ENCODE results near the gene PXDN. TPM values are rescaled to one million over a fixed set of nuclear protein-coding genes. Genes with fewer than 3 reads are reported as not detected.
"Not testable (repeated sequence)": the region's sequence is repeated elsewhere in the genome, so short reads cannot be mapped to it uniquely, and the experiment has no call there.

PXDN gene
- total and polyA plus RNA-seq, 7 donors: 4.1 to 15.4 (median 9.4) TPM

- Histone ChIP-seq H3K9me3 (no peaks in the 10 kb centered on the region), H3K4me1 (no peaks in the 10 kb centered on the region), H3K4me3 (no peak overlapping the region), H3K36me3 (ENCODE audit: insufficient read depth in 1 of 2, low read depth in 1 of 2) (no peaks in the 10 kb centered on the region), H3K27me3 (ENCODE audit: insufficient read depth in 3 of 3, low read length in 2 of 3) (peaks cover 0 to 3% (median 2%) of the 10 kb centered on the region in 3 donors), H3K27ac (no peak overlapping the region)
- intact Hi-C loops (cut with DNase I): no loop called here
- no peak for ATAC-seq
- 89 to 97% (median 90%) methylated on average over 9 to 13 of the region's 13 CpGs for WGBS, 3 donors
- no peak for DNase-seq
- TF ChIP-seq, protein P1, sequence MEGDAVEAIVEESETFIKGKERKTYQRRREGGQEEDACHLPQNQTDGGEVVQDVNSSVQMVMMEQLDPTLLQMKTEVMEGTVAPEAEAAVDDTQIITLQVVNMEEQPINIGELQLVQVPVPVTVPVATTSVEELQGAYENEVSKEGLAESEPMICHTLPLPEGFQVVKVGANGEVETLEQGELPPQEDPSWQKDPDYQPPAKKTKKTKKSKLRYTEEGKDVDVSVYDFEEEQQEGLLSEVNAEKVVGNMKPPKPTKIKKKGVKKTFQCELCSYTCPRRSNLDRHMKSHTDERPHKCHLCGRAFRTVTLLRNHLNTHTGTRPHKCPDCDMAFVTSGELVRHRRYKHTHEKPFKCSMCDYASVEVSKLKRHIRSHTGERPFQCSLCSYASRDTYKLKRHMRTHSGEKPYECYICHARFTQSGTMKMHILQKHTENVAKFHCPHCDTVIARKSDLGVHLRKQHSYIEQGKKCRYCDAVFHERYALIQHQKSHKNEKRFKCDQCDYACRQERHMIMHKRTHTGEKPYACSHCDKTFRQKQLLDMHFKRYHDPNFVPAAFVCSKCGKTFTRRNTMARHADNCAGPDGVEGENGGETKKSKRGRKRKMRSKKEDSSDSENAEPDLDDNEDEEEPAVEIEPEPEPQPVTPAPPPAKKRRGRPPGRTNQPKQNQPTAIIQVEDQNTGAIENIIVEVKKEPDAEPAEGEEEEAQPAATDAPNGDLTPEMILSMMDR (IDR thresholded peaks at IDR 0.05): no peak
Observed at GRCh38 chr2:1759611-1759930, 15.3 kb upstream of the PXDN start.

DNA sequence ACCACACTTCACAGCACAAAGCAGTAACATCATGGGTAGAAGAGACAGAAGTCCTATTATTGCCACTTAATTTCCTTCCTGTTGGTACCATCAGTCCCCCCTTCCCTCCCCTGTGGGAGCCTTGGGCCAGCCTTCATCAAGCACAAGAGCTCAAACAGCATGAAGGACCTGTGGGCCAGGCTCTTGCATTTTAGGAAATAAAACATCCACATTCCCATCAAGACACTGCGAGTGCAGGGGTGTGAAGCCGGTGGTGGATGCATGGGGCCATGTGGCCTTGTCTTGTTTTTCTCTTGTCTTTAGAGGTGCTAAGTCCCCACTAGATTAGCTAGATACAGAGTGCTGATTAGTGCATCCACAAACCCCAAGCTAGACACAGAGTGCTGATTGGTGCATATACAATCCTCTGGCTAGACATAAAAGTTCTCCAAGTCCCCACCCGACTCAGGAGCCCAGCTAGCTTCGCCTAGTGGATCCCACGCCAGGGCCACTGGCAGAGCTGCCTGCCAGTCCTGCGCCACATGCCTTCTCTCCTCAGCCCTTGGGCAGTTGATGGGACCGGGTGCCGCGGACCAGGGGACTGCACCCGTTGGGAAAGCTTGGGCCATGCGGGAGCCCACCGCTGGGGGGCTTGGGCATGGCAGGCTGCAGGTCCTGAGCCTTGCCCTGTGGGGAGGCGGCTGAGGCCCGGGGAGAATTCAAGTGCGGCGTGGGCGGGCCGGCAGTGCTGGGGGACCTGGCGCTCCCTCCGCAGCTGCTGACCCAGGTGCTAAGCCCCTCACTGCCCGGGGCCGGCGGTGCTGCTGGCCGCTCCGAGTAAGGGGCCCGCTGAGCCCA is 14.7 kb upstream of the PXDN start:
- H3K9me3 ChIP-seq: no peaks in the 10 kb centered on the region
- 96 to 97% (median 96%) methylated on average over 21 to 26 of the region's 26 CpGs for WGBS, 3 donors
- H3K27ac ChIP-seq: no peak overlapping the region
- ATAC-seq (no peak), DNase-seq (no peak)
- H3K4me1 ChIP-seq: no peaks in the 10 kb centered on the region
- no peaks in the 10 kb centered on the region for H3K36me3 ChIP-seq (ENCODE audit: insufficient read depth in 1 of 2, low read depth in 1 of 2)
- intact Hi-C loops (cut with DNase I): no loop called here
- TF ChIP-seq, protein P1 (IDR thresholded peaks at IDR 0.05): no peak
- peaks cover 0 to 8% (median 2%) of the 10 kb centered on the region in 3 donors for H3K27me3 ChIP-seq (ENCODE audit: insufficient read depth in 3 of 3, low read length in 2 of 3)
- H3K4me3 ChIP-seq: no peak overlapping the region

- TF ChIP-seq, protein P1 (IDR thresholded peaks at IDR 0.05): no peak
- 86 to 89% (median 88%) methylated on average over 5 of the region's 5 CpGs for WGBS, 3 donors
- ATAC-seq: no peak
- no peak overlapping the region for H3K27ac ChIP-seq
- H3K4me1 ChIP-seq: no peaks in the 10 kb centered on the region
- no peak for DNase-seq
- peaks cover 0 to 8% (median 2%) of the 10 kb centered on the region in 3 donors for H3K27me3 ChIP-seq (ENCODE audit: insufficient read depth in 3 of 3, low read length in 2 of 3)
- H3K9me3 ChIP-seq: no peaks in the 10 kb centered on the region
- intact Hi-C loops (cut with DNase I): no loop called here
- no peaks in the 10 kb centered on the region for H3K36me3 ChIP-seq (ENCODE audit: insufficient read depth in 1 of 2, low read depth in 1 of 2)
- no peak overlapping the region for H3K4me3 ChIP-seq
Observed at GRCh38 chr2:1758171-1758570, 13.9 kb upstream of the PXDN start.

DNA sequence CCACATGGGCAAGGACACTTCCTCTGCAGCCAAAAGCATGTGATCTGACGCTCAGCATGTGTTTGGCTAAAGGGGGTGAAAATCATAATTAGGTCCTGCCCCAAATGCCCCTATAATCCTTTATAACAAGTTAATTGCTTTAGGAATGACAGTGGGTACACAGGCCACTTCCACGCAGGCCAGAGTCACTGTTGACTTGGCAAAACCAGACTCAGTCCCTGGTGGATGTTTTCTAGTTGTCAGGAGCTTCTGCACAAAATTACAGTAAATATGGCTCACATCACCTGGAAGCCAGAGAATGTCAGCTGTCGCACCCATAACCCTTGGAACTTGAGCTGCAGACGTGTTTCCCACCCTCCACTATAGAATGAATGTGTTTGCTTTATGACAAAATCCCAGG is 13.3 kb upstream of the PXDN start:
- Histone ChIP-seq H3K27me3 (ENCODE audit: insufficient read depth in 3 of 3, low read length in 2 of 3) (peaks cover 0 to 8% (median 2%) of the 10 kb centered on the region in 3 donors), H3K9me3 (no peaks in the 10 kb centered on the region), H3K36me3 (ENCODE audit: insufficient read depth in 1 of 2, low read depth in 1 of 2) (no peaks in the 10 kb centered on the region), H3K4me3 (no peak overlapping the region), H3K27ac (no peak overlapping the region), H3K4me1 (no peaks in the 10 kb centered on the region)
- TF ChIP-seq, protein P1 (IDR thresholded peaks at IDR 0.05): no peak
- ATAC-seq: no peak
- 92 to 97% (median 92%) methylated on average over 4 of the region's 4 CpGs for WGBS, 3 donors
- intact Hi-C loops (cut with DNase I): no loop called here
- DNase-seq: no peak

DNA sequence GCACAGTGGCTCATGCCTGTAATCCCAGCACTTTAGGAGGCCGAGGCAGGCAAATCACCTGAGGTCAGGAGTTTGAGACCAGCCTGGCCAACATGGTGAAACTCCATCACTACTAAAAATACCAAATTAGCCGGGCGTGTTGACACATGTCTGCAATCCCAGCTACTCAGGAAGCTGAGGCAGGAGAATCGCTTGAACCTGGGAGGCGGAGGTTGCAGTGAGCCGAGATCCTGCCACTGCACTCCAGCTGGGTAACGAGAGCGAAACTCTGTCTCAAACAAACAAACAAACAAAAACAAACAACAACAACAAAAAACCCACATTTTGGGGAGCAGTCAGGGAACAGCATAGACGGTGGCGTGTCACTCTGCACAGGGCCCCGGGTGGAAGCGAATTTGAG is 12.8 kb upstream of the PXDN start:
- H3K27me3 ChIP-seq (ENCODE audit: insufficient read depth in 3 of 3, low read length in 2 of 3); DNase-seq: not testable (repeated sequence)
- 93 to 98% (median 95%) methylated on average over 12 of the region's 12 CpGs for WGBS, 3 donors

More for the DNA sequence above, 12.8 kb upstream of the PXDN start:
- H3K27ac ChIP-seq; H3K36me3 ChIP-seq (ENCODE audit: insufficient read depth in 1 of 2, low read depth in 1 of 2); intact Hi-C loops (cut with DNase I); H3K4me1 ChIP-seq; H3K9me3 ChIP-seq; ATAC-seq; H3K4me3 ChIP-seq: not testable (repeated sequence)
